Measurements from ENCODE around the gene RPL29.

GRCh38 chr3:51947215-51947900, 48.3 kb downstream of the RPL29 start:
- TF ChIP-seq CTCF (IDR thresholded peaks at IDR 0.05), result no peak
- TF ChIP-seq POLR2A (IDR thresholded peaks at IDR 0.05), result no peak
- TF ChIP-seq POLR2AphosphoS5 (IDR thresholded peaks at IDR 0.05), result no peak

Data from suprapubic skin (tissue), 4 donors.